ENCODE measurements around the gene ARHGAP45. TPM values are rescaled to one million over a fixed set of nuclear protein-coding genes. Genes with fewer than 3 reads are reported as not detected.

The ARHGAP45 gene
- total RNA-seq, 1 donor from 2014 or later = 312 TPM

DNA sequence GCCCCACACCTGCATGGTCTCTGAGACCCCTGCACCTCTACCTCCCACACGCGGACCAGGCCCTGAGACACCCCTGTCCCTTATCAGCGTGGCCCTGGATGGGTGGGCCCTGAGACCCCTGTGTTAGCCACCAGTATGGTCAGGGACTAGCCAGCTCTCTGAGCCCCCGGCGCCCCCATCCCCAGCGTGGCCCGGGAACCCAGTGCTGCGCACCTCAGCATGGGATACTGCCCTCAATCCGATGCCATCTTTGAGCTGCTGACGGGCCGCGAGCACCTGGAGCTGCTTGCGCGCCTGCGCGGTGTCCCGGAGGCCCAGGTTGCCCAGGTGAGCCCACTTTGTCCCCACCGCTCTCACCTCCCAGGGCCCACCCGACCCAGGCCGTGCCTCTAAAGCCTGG is 5.0 kb upstream of the ARHGAP45 start:
- Mint-ChIP-seq H3K9me3 (no peaks in the 10 kb centered on the region), H3K27me3 (no peaks in the 10 kb centered on the region), H3K4me1 (peaks cover 42% of the 10 kb centered on the region), H3K4me3 (no peak overlapping the region), H3K36me3 (ENCODE audit: low read depth) (peaks cover 24% of the 10 kb centered on the region), H3K27ac (no peak overlapping the region)
- TF ChIP-seq, protein P1, sequence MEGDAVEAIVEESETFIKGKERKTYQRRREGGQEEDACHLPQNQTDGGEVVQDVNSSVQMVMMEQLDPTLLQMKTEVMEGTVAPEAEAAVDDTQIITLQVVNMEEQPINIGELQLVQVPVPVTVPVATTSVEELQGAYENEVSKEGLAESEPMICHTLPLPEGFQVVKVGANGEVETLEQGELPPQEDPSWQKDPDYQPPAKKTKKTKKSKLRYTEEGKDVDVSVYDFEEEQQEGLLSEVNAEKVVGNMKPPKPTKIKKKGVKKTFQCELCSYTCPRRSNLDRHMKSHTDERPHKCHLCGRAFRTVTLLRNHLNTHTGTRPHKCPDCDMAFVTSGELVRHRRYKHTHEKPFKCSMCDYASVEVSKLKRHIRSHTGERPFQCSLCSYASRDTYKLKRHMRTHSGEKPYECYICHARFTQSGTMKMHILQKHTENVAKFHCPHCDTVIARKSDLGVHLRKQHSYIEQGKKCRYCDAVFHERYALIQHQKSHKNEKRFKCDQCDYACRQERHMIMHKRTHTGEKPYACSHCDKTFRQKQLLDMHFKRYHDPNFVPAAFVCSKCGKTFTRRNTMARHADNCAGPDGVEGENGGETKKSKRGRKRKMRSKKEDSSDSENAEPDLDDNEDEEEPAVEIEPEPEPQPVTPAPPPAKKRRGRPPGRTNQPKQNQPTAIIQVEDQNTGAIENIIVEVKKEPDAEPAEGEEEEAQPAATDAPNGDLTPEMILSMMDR (IDR thresholded peaks at IDR 0.05) = no peak
- POLR2A ChIA-PET = interaction anchor here (0.5 to 1.2 kb wide), 2 partner anchors 14 to 22 kb away, joined by 3 to 5 read pairs; partner anchors contain the start of gene ABCA7
- intact Hi-C loops (cut with micrococcal nuclease) = no loop called here
- ATAC-seq (ENCODE audit: low read depth) (no peak), DNase-seq (no peak)
- CTCF ChIA-PET = interaction anchor here (1.0 kb wide), 1 partner anchor 51 kb away, joined by 3 read pairs; no protein-coding TSS in a partner anchor

- peaks cover 19% of the 10 kb centered on the region for H3K36me3 Mint-ChIP-seq (ENCODE audit: low read depth)
- ChIA-PET CTCF (interaction anchor here (1.0 kb wide), 1 partner anchor 51 kb away, joined by 3 read pairs; no protein-coding TSS in a partner anchor), POLR2A (interaction anchor here (0.5 to 1.2 kb wide), 2 partner anchors 14 to 23 kb away, joined by 3 to 5 read pairs; partner anchors contain the start of gene ABCA7)
- peaks cover 37% of the 10 kb centered on the region for H3K4me1 Mint-ChIP-seq
- no peak for DNase-seq
- no peaks in the 10 kb centered on the region for H3K9me3 Mint-ChIP-seq
- H3K27ac Mint-ChIP-seq = no peak overlapping the region
- H3K4me3 Mint-ChIP-seq = no peak overlapping the region
- no peaks in the 10 kb centered on the region for H3K27me3 Mint-ChIP-seq
- TF ChIP-seq, protein P1 (IDR thresholded peaks at IDR 0.05) = no peak
- intact Hi-C loops (cut with micrococcal nuclease) = no loop called here
- peak; percentile 12 for ATAC-seq (ENCODE audit: low read depth)
Measured at GRCh38 chr19:1062387-1063029, 4.5 kb upstream of the ARHGAP45 start.

DNA sequence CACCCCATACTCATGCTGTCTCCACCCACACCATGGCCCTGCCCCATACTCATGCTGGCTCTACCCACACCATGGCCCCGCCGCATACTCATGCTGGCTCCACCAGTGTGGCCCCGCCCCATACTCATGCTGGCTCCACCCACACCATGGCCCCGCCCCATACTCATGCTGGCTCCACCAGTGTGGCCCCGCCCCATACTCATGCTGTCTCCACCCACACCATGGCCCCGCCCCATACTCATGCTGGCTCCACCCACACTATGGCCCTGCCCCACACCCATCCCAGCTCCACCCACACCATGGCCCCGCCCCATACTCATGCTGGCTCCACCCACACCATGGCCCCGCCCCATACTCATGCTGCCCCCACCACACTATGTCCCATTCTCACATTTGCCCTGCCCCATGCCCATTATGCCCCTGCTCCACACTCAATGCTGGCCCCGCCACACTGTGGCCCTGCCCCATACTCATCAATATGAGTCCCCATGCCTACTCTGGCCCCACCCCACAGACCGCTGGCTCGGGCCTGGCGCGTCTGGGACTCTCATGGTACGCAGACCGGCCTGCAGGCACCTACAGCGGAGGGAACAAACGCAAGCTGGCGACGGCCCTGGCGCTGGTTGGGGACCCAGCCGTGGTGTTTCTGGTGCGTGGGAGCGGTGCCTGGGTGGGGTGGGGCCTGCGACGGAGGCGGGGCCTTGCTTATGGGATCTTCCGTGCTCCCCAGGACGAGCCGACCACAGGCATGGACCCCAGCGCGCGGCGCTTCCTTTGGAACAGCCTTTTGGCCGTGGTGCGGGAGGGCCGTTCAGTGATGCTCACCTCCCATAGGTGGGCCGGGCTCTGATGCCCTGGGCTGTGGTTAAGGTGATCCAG is 3.7 kb upstream of the ARHGAP45 start:
- H3K27me3 Mint-ChIP-seq = no peaks in the 10 kb centered on the region
- no peak for ATAC-seq (ENCODE audit: low read depth)
- peaks cover 15% of the 10 kb centered on the region for H3K36me3 Mint-ChIP-seq (ENCODE audit: low read depth)
- H3K27ac Mint-ChIP-seq = no peak overlapping the region
- no peak for DNase-seq
- intact Hi-C loops (cut with micrococcal nuclease) = no loop called here
- H3K4me1 Mint-ChIP-seq = peaks cover 29% of the 10 kb centered on the region
- no peak overlapping the region for H3K4me3 Mint-ChIP-seq
- TF ChIP-seq, protein P1 (IDR thresholded peaks at IDR 0.05) = no peak
- no peaks in the 10 kb centered on the region for H3K9me3 Mint-ChIP-seq
- CTCF ChIA-PET = no interaction called here
- POLR2A ChIA-PET = no interaction called here

- TF ChIP-seq, protein P1 (IDR thresholded peaks at IDR 0.05) = no peak
- POLR2A ChIA-PET = interaction anchor here (0.6 to 5.3 kb wide), 12 partner anchors 13 to 794 kb away, joined by 3 to 140 read pairs (median 8); partner anchors contain the start of genes ABCA7, CNN2, GPX4 and RNU6-2
- ATAC-seq (ENCODE audit: low read depth) (no peak), DNase-seq (no peak)
- no peak overlapping the region for H3K27ac Mint-ChIP-seq
- H3K4me1 Mint-ChIP-seq = peaks cover 31% of the 10 kb centered on the region
- peak overlapping the region; percentile 15 for H3K4me3 Mint-ChIP-seq
- no peaks in the 10 kb centered on the region for H3K27me3 Mint-ChIP-seq
- H3K9me3 Mint-ChIP-seq = no peaks in the 10 kb centered on the region
- CTCF ChIA-PET = interaction anchor here (1.0 to 2.7 kb wide), 13 partner anchors 11 to 180 kb away, joined by 3 to 13 read pairs (median 4); partner anchors contain the start of genes ABCA7 and CNN2
- intact Hi-C loops (cut with micrococcal nuclease) = no loop called here
- H3K36me3 Mint-ChIP-seq (ENCODE audit: low read depth) = peaks cover 18% of the 10 kb centered on the region
Measured at GRCh38 chr19:1063909-1064660, 2.9 kb upstream of the ARHGAP45 start.

Data from activated B cell treated with CpG ODN at 0.5 μM for 24 hours (primary cell).